NCI-H1105 treated with DMSO at 0.1 percent for 48 hours (cell line): ENCODE measurements around the gene NBPF10.
"Not testable (repeated sequence)": the region's sequence is repeated elsewhere in the genome, so short reads cannot be mapped to it uniquely, and the experiment has no call there.

Source experiments
- DNase-seq: peaks from one replicate; lab custom pipeline; 2025; lab: John Stamatoyannopoulos, UW

NBPF10 gene

GRCh38 chr1:146144465-146144864 is at the start of gene NBPF10:
Gene NBPF10 (minus strand): TSS chr1:146144804. CDS start chr1:146144769, 35 bp downstream.
- DNase-seq, result not testable (repeated sequence)

- not testable (repeated sequence) for DNase-seq
Measured at GRCh38 chr1:146174531-146174930, 29.9 kb upstream of the NBPF10 start.

GRCh38 chr1:146167740-146168139 is 23.1 kb upstream of the NBPF10 start:
- not testable (repeated sequence) for DNase-seq

GRCh38 chr1:146167273-146167672 is 22.7 kb upstream of the NBPF10 start:
- DNase-seq, result not testable (repeated sequence)
